Coronary artery (tissue), 2 donors: Measurements from ENCODE around the gene RPS14.

Experiments used
- DNase-seq: peaks from one replicate; pipeline ENCODE4 v3.0.0-alpha.2; 2017; ENCODE audit warnings: low spot score
- H3K27ac ChIP-seq, 2 donors: fragments of 200-600 bp; sonication (generic); one replicate each; pipeline ENCODE4 v1.5.1; 2016 to 2019
- H3K4me3 ChIP-seq: fragments of 200-600 bp; sonication (generic); 2 replicates; pipeline ENCODE4 v1.5.1; 2016; ENCODE audit warnings: mild to moderate bottlenecking, moderate library complexity
- CTCF ChIP-seq: fragments of 200-600 bp; sonication (generic); IDR thresholded peaks from one replicate; pipeline ENCODE4 v1.5.1; 2019; ENCODE audit warnings: antibody characterized with exemption

RPS14 gene

DNA sequence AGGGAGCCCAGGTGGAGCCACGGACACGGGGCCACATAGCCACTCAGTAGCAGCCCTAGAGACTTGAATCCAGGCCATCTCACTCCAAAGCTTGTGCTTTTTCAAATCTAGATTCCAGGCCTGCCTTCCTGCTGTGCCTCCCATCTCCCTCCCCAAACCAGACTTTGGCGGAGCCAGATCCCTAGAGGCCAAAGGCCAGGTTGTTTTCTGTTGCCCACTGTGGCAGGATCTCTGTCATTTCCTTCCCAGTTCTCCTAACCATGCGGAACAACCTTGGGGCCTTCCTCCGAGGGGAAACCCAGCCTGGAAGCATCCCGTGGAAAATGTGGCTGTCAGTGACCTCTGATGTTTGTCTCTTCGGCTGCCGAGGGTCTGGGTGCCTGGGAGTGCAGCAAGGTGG, 16.4 kb upstream of the RPS14 start:
- Histone ChIP-seq H3K27ac (no peak overlapping the region), H3K4me3 (no peak overlapping the region)
- no peak for TF ChIP-seq CTCF
- no peak for DNase-seq

DNA sequence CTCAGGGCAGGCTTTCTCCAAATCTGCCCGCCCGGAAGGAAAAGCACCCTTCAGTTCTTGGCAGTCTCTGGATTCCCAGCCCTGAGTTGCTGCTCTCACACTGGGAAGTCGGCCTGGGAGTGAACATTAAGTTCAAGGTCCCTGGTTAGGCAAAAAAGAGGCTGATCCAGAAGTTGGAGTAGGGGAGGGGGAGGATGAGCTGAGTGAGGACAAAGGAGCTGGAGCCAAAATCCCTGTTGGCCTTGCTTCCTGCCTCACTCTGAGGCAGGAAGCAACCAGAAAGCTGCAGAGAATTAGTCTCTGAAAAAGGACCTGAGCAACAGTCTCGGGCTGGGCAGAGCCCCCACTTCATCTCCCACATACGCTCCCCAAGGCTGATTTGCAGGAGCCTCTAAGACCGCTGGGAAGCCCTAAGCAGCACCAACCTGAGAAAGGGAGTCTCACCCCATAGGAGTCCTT, 15.0 kb upstream of the RPS14 start:
- no peak for TF ChIP-seq CTCF
- no peak overlapping the region for H3K4me3 ChIP-seq
- peak overlapping the region in 1 of 2 donors; percentile 36 for H3K27ac ChIP-seq
- DNase-seq: no peak

GRCh38 chr5:150461231-150461630, 11.7 kb upstream of the RPS14 start:
- H3K4me3 ChIP-seq: no peak overlapping the region
- TF ChIP-seq CTCF: no peak
- DNase-seq: no peak
- H3K27ac ChIP-seq: no peak overlapping the region

DNA sequence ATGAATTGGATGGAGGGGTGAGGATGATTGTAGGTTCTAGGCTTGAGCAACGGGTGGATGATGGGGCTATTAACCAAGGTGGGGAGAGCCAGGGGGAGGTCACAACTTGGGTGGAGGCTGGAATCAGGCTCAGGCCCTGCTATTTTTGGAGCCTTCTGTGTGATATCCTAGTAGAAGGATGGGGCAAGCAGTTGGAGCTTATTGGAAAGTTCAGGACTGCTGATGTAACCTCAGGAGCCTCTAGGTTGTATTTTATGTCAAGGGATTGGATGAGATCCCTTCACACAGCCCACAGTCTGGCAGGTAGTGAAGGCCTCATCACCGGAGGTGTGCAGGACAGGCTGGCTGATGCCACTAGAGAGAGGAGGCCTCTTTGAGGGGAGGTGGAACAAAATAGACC, 11.2 kb upstream of the RPS14 start:
- no peak for TF ChIP-seq CTCF
- no peak for DNase-seq
- H3K4me3 ChIP-seq: no peak overlapping the region
- H3K27ac ChIP-seq: no peak overlapping the region

DNA sequence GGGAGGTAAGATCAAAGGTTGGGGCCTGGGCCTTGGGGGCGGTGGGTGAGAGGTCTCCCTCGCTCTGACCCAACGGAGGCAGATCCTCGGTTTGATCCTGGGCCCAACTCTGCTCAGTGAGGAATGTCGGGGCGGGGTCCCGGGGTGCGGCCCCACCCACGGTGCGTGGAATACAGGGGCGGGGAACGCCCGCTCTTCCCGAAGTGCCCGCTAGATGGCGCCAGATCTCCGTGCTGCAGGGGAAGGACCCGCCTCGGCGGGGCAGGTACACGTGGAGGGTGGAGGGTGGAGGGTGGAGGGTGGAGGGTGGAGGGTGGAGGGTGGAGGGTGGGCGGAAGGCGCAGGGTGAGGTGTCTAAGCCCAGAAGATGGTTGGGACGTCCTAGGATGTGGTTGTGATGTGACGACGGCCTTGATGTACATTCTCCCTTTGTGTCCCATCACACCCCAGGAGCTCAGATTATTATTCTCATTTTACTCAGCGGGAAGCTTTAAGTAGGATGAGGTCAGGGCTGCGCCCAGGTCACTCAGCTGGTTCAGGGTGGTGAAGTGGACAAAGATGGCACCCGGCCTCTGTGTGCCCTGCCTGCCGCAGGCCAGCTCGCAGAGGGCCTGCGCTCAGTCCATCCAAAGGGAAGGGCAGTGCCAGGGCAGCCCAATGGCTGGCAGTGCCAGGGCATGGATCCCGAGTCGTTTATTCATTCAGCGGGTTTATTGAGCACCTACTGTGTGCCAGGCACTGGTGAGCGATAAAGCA, 9.4 kb upstream of the RPS14 start:
- TF ChIP-seq CTCF: peak; percentile 95
- H3K4me3 ChIP-seq: peak overlapping the region; percentile 56
- no peak for DNase-seq
- peak overlapping the region in 1 of 2 donors; percentile 27 for H3K27ac ChIP-seq

DNA sequence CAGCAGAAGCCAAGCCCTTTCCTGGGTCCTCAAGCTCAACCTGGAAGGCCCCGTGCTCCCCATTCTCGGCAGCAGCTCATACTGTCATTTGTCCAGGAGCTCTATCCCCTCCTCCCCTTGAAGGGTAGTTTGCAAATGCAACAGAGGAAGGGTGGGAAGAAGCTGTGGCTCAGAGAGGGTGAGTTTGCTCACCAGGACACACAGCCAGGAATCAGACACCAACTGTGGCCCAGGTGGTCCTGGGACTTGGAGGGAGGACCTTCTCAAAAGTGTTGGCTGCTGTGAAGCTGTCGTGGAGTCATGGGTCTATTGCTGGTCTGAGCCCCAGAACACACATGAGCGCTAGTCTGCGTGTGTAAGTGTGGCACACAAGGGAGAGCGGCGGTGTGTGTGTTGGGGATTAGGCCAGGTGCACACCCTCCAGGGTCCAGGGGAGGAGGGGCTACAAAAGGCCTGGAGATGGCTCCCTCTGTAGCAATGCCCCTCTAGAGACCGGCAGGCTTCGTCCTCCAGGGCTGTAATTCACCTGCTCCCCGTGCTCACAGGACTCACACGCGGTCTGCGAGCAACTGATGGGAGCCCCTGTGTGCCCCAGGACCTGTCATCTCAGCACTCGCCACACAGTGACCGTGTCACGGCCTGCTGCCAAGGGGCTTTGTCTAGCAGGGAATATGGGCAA, 8.2 kb upstream of the RPS14 start:
- H3K4me3 ChIP-seq: no peak overlapping the region
- DNase-seq: no peak
- no peak overlapping the region for H3K27ac ChIP-seq
- TF ChIP-seq CTCF: no peak

DNA sequence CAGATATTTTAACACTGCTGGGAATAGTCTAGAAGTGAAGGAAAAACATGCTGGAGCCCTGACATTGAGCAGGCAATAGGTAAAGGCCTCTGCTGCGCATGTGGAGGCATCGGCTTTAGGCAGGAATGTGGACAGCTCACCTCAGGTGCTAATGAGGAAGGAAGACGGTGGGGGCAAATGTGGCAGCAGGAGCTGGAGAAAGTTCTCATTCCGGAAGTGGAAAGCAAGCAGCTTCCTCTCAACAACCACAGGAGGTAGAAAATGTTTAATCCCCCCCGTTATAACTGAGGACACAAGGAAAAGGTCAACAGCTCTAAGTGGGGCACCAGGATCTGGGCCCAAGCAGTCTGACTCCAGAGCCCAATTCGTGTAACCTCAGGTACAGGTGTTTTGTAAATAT, 7.6 kb upstream of the RPS14 start:
- H3K27ac ChIP-seq: no peak overlapping the region
- no peak overlapping the region for H3K4me3 ChIP-seq
- no peak for DNase-seq
- no peak for TF ChIP-seq CTCF
